Immature natural killer cell (primary cell): ENCODE data around the gene FAM135A. TPM values are rescaled to one million over a fixed set of nuclear protein-coding genes. Genes with fewer than 3 reads are reported as not detected.

Experiments used
- DNase-seq, 3 donors: peaks; one replicate each; pipeline ENCODE4 v3.0.0; 2022; ENCODE audit warnings: mixed read lengths in 1 of 3
- H3K27ac Mint-ChIP-seq, 6 donors: one replicate each; pipeline ENCODE4 v1.8.0; 2020; ENCODE audit warnings: mixed read lengths in 6 of 6, mild to moderate bottlenecking in 5 of 6, inconsistent platforms in 4 of 6, moderate library complexity in 3 of 6
- H3K27me3 Mint-ChIP-seq, 3 donors: one replicate each; pipeline ENCODE4 v1.8.0; 2020 to 2021; ENCODE audit warnings: low read depth in 3 of 3, mild to moderate bottlenecking in 3 of 3, mixed read lengths in 3 of 3, moderate library complexity in 3 of 3, inconsistent platforms in 1 of 3
- H3K36me3 Mint-ChIP-seq, 3 donors: one replicate each; pipeline ENCODE4 v1.8.0; 2020; ENCODE audit warnings: mixed read lengths in 3 of 3, inconsistent platforms in 2 of 3, mild to moderate bottlenecking in 2 of 3
- H3K4me1 Mint-ChIP-seq, 2 donors: one replicate each; pipeline ENCODE4 v1.8.0; 2020; ENCODE audit warnings: inconsistent platforms in 2 of 2, mild to moderate bottlenecking in 2 of 2, mixed read lengths in 2 of 2, moderate library complexity in 1 of 2
- H3K4me3 Mint-ChIP-seq, 5 donors: one replicate each; pipeline ENCODE4 v1.8.0; 2020; ENCODE audit warnings: mild to moderate bottlenecking in 5 of 5, mixed read lengths in 5 of 5, inconsistent platforms in 3 of 5, moderate library complexity in 3 of 5
- H3K9me3 Mint-ChIP-seq, 6 donors: one replicate each; pipeline ENCODE4 v1.8.0; 2020; ENCODE audit warnings: mild to moderate bottlenecking in 6 of 6, mixed read lengths in 6 of 6, inconsistent platforms in 4 of 6, moderate library complexity in 3 of 6
- polyA plus RNA-seq, 3 donors: library from polyadenylated mRNA; unstranded; fragments of 300-500 nt; fragmentation: Illumina TruSeq; gene quantifications; one replicate each; pipeline ENCODE4 v1.2.3, GENCODE V29; 2021

FAM135A gene
- polyA plus RNA-seq, 3 donors from 2014 or later, result 2.1 to 2.5 TPM; not detected in 1

- no peaks in the 10 kb centered on the region for H3K4me1 Mint-ChIP-seq
- H3K27me3 Mint-ChIP-seq, result peaks cover 0 to 6% (median 3%) of the 10 kb centered on the region in 3 donors
- peaks cover 0 to 2% (median 0%) of the 10 kb centered on the region in 6 donors for H3K9me3 Mint-ChIP-seq
- no peak overlapping the region for H3K4me3 Mint-ChIP-seq
- DNase-seq, result no peak
- no peak overlapping the region for H3K27ac Mint-ChIP-seq
- no peaks in the 10 kb centered on the region for H3K36me3 Mint-ChIP-seq
These were observed 31.9 kb upstream of the FAM135A start for GRCh38 chr6:70381417-70381782.

DNA sequence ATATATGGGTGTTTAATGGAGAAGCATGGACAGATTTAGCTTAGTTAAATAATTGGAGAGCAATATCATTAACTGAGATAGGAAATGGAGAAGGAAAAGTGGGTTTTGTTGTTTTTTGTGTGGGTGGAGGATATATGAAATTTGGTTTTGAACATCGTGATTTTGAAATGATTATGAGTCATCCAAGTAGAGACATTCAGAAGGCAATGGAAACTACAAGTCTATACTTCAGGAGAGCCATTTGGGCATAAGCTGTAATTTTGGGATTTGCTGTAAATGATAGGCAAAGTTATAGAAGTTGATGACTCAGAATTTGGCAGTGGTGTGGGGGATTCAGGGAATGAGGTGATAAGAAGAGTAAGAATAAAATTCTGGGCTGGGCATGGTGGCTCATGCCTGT lies 27.4 kb upstream of the FAM135A start:
- Mint-ChIP-seq H3K36me3 (no peaks in the 10 kb centered on the region), H3K9me3 (peaks cover 0 to 2% (median 0%) of the 10 kb centered on the region in 6 donors), H3K4me1 (no peaks in the 10 kb centered on the region), H3K27ac (no peak overlapping the region), H3K27me3 (peaks cover 0 to 8% (median 0%) of the 10 kb centered on the region in 3 donors), H3K4me3 (no peak overlapping the region)
- no peak for DNase-seq

GRCh38 chr6:70388814-70389213 lies 24.5 kb upstream of the FAM135A start:
- no peak for DNase-seq
- Mint-ChIP-seq H3K36me3 (peaks cover 0 to 4% (median 0%) of the 10 kb centered on the region in 3 donors), H3K27ac (no peak overlapping the region), H3K27me3 (peaks cover 2 to 14% (median 2%) of the 10 kb centered on the region in 3 donors), H3K4me3 (no peak overlapping the region), H3K9me3 (peaks cover 0 to 2% (median 0%) of the 10 kb centered on the region in 6 donors), H3K4me1 (no peaks in the 10 kb centered on the region)

DNA sequence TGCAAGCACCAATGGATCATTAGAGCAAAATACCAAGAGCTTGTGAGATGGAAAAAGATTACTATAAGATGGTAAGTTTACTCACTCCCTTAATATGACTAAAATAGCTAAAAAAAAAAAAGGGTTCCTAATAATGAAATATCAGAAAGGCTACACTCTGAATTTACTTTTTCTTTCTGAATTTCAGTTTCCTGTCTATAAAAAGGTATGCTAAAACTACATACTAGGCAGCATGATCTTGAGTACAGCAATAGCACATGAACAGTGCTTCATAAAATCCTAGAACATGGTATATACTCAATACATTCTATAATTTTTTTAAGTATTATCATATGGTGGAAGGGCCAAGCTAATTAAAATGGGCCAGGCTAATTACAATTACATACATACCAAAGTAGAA lies 24.0 kb upstream of the FAM135A start:
- peaks cover 0 to 4% (median 0%) of the 10 kb centered on the region in 3 donors for H3K36me3 Mint-ChIP-seq
- peaks cover 0 to 2% (median 0%) of the 10 kb centered on the region in 6 donors for H3K9me3 Mint-ChIP-seq
- no peaks in the 10 kb centered on the region for H3K4me1 Mint-ChIP-seq
- H3K27ac Mint-ChIP-seq, result no peak overlapping the region
- no peak overlapping the region for H3K4me3 Mint-ChIP-seq
- no peak for DNase-seq
- peaks cover 2 to 10% (median 2%) of the 10 kb centered on the region in 3 donors for H3K27me3 Mint-ChIP-seq

DNA sequence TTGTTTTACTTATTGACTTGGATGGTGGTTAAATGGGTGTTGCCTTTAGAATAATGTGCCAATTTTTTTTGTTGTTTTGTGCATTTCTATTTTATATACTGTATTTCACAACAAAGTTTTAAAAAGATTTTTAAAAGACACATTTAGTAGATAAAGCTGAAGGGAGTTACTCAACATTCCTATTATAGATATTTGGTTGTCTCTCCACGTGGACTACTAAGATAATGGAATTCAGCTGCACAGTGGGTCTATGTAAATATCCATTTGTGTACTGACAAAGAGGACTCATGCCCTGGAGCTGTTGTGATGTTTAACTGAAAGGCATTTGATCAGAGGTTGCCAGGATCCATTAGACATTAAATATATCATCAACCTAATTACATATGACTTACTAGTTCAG lies 23.2 kb upstream of the FAM135A start:
- H3K27ac Mint-ChIP-seq, result no peak overlapping the region
- H3K27me3 Mint-ChIP-seq, result peaks cover 2 to 17% (median 2%) of the 10 kb centered on the region in 3 donors

GRCh38 chr6:70391492-70391891 lies 21.8 kb upstream of the FAM135A start:
- no peaks in the 10 kb centered on the region for H3K9me3 Mint-ChIP-seq
- no peak overlapping the region for H3K27ac Mint-ChIP-seq
- H3K4me3 Mint-ChIP-seq, result no peak overlapping the region
- no peak for DNase-seq
- peaks cover 0 to 4% (median 0%) of the 10 kb centered on the region in 3 donors for H3K36me3 Mint-ChIP-seq
- peaks cover 2 to 17% (median 4%) of the 10 kb centered on the region in 3 donors for H3K27me3 Mint-ChIP-seq
- H3K4me1 Mint-ChIP-seq, result no peaks in the 10 kb centered on the region

More for the DNA sequence above, 23.2 kb upstream of the FAM135A start:
- no peak overlapping the region for H3K4me3 Mint-ChIP-seq
- DNase-seq, result no peak
- no peaks in the 10 kb centered on the region for H3K4me1 Mint-ChIP-seq
- no peaks in the 10 kb centered on the region for H3K9me3 Mint-ChIP-seq
- peaks cover 0 to 4% (median 0%) of the 10 kb centered on the region in 3 donors for H3K36me3 Mint-ChIP-seq

DNA sequence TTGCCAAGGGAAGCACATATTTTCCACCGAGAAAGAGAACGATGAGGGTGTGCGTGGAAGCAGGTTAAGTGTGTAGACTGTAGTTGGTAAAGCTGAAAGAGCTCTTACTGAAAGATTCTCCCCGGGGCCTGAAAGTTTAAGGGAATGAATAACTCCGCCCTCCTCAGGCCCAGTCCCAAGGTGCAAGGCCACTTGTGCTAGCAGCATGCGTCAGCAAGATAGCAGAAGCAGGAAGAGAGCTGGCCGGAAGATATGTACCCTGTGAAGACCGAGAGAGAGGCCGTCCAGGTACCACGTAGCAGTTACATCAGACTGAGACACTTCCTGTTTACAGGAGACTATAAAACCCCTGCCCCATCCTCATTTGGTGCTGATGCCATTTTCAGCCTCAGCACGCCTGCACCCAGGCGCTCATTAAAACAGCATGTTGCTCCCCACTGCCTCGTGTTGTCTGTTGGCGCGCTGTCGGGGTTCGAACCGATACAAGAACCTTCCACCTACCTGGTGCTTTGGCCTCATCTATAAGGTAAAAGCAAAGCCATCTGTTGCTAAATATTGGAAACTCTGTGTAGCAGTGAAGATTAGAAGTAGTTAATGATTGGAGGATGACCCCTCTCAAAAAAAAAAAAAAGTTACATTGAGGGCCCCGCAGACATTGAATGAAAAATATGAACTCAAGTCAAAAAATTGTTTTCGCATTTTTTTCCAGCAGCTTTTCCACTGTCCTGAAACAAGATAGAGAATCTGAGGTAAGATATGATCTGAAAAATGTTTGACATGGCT lies 18.6 kb upstream of the FAM135A start:
- Mint-ChIP-seq H3K27ac (no peak overlapping the region), H3K4me3 (no peak overlapping the region), H3K36me3 (peaks cover 0 to 4% (median 0%) of the 10 kb centered on the region in 3 donors), H3K9me3 (peaks cover 0 to 2% (median 0%) of the 10 kb centered on the region in 6 donors), H3K27me3 (peaks cover 2 to 19% (median 12%) of the 10 kb centered on the region in 3 donors), H3K4me1 (no peaks in the 10 kb centered on the region)
- DNase-seq, result no peak

- Mint-ChIP-seq H3K36me3 (peaks cover 0 to 4% (median 0%) of the 10 kb centered on the region in 3 donors), H3K27me3 (peaks cover 2 to 19% (median 12%) of the 10 kb centered on the region in 3 donors), H3K9me3 (peaks cover 0 to 2% (median 0%) of the 10 kb centered on the region in 6 donors), H3K27ac (no peak overlapping the region), H3K4me1 (no peaks in the 10 kb centered on the region), H3K4me3 (no peak overlapping the region)
- no peak for DNase-seq
These were observed 18.0 kb upstream of the FAM135A start for GRCh38 chr6:70395301-70395672.

DNA sequence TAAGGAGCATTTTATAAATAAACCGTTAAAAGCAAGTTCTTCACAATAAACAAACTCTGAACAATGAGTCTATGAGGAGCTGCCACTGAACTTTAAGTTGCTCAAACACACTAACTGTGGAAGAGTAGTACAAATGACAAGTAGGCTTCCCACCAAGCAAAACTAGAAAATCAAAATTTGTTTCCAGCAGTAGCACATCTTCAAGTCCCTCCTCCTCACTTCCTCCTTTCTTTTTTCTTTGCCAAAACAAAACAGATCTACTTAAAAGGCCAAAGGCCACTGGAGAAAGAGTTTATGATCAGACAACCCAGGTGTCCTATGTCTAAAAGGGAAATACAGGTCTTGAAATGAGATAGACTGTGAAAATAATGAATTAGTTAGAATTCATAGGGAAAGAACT lies 17.1 kb upstream of the FAM135A start:
- DNase-seq, result no peak
- H3K4me3 Mint-ChIP-seq, result no peak overlapping the region
- H3K9me3 Mint-ChIP-seq, result peaks cover 0 to 2% (median 0%) of the 10 kb centered on the region in 6 donors
- H3K27me3 Mint-ChIP-seq, result peaks cover 2 to 19% (median 12%) of the 10 kb centered on the region in 3 donors
- no peaks in the 10 kb centered on the region for H3K4me1 Mint-ChIP-seq
- no peak overlapping the region for H3K27ac Mint-ChIP-seq
- H3K36me3 Mint-ChIP-seq, result peaks cover 0 to 4% (median 0%) of the 10 kb centered on the region in 3 donors

DNA sequence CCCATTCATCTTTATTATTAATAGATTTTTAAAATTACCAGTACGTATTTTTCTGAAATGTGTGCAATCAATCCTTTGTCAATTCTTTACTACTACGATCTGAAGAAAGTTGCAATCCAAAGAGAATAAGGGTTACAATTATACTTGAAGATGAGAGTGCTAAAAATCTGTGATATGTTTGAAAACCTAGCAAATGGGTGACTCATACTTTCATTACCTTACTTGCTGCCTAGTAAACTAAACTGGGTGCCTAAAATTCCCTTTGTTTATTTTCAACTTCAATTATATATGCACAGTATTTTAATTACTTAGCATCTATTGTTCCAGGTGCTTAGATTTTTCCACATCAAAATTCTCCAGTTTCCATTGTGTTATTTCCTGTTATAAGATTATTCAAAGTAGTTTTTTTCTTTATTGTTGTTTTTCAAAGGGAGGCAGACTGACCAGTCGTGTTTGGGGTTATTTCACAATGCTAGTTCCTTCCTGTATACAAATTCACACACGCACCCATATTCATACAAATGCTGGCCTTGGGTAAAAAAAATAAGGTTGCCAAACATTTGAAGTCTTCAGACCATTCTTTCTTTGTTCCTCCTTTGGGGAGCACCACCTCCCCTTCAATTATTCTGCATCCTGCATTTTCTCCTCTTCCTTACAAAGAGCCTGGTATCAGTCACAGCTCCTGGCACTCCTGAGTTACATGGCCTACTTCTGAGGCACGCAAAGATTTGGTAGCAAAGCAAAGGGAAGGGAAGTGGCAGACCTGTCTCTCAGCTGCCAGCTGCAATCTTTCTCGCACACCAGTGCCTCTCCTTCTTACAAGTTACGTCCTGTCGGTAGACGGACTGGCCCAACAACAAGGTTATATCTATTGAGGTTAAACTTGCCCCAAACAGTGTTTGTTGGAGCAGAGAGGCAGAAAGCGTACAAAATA lies 16.2 kb upstream of the FAM135A start:
- Mint-ChIP-seq H3K4me1 (no peaks in the 10 kb centered on the region), H3K27ac (no peak overlapping the region), H3K36me3 (peaks cover 0 to 4% (median 0%) of the 10 kb centered on the region in 3 donors), H3K4me3 (no peak overlapping the region), H3K9me3 (peaks cover 0 to 2% (median 0%) of the 10 kb centered on the region in 6 donors), H3K27me3 (peaks cover 4 to 14% (median 12%) of the 10 kb centered on the region in 3 donors)
- DNase-seq, result no peak

- H3K4me1 Mint-ChIP-seq, result no peaks in the 10 kb centered on the region
- no peak overlapping the region for H3K4me3 Mint-ChIP-seq
- H3K36me3 Mint-ChIP-seq, result no peaks in the 10 kb centered on the region
- DNase-seq, result no peak
- peaks cover 2 to 16% (median 14%) of the 10 kb centered on the region in 3 donors for H3K27me3 Mint-ChIP-seq
- H3K27ac Mint-ChIP-seq, result no peak overlapping the region
- peaks cover 0 to 2% (median 0%) of the 10 kb centered on the region in 6 donors for H3K9me3 Mint-ChIP-seq
These were observed 14.3 kb upstream of the FAM135A start for GRCh38 chr6:70398783-70399728.

DNA sequence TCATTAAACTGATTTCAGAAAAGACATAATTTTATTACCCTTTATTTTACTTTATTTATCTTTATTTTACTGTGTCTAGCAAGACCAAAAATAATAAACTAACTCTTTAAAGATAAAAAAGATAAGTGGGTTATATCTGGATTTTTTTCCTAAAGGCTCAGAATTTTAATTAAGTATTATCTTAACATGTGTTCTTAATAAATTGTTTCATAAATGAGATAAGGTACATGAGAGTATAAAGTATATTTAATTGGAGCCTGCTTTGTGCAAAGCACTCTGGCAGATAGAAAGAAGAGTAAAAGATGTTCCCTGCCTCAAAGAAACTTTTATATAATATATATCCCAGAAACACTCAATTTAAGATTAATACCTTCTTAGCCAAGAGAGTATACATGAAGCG lies 8.7 kb upstream of the FAM135A start:
- DNase-seq, result no peak
- Mint-ChIP-seq H3K27me3 (peaks cover 2 to 16% (median 13%) of the 10 kb centered on the region in 3 donors), H3K4me3 (no peak overlapping the region), H3K36me3 (no peaks in the 10 kb centered on the region), H3K27ac (no peak overlapping the region), H3K4me1 (no peaks in the 10 kb centered on the region), H3K9me3 (no peaks in the 10 kb centered on the region)

DNA sequence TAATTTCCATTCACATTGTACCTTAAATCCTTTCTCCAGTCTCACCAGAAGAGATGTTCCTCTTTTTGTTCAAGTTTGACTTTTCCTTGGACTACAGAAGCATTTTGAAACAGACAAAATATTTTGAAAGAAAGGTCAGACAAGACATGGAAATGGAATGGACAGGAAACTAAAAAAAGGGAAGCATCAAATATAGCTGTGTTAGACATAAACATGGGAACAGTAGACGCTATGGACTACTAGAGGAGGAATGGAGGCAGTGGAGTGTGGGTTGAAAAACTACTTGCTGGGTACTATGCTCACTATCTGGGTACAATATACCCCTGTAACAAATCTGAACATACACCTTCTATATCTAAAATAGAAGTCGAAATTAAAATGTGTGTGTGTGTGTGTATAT lies 4.1 kb upstream of the FAM135A start:
- Mint-ChIP-seq H3K27me3 (peaks cover 9 to 31% (median 17%) of the 10 kb centered on the region in 3 donors), H3K4me1 (peaks cover 13 to 14% of the 10 kb centered on the region in 2 donors), H3K27ac (no peak overlapping the region), H3K36me3 (no peaks in the 10 kb centered on the region), H3K4me3 (no peak overlapping the region), H3K9me3 (peaks cover 0 to 1% (median 0%) of the 10 kb centered on the region in 6 donors)
- DNase-seq, result no peak
